H1 (cell line): ENCODE data around the gene TFCP2. TPM values are rescaled to one million over a fixed set of nuclear protein-coding genes. Genes with fewer than 3 reads are reported as not detected.

Experiments
- ASH2L ChIP-seq: fragments of 200-600, 300-600 bp; sonication (generic); IDR thresholded peaks from one replicate; pipeline ENCODE4 v1.7.1; 2017; ENCODE audit warnings: low read length
- GTF2F1 ChIP-seq: IDR thresholded peaks from 2 replicates; pipeline ENCODE4 v1.6.1; 2012; ENCODE audit warnings: low read depth, low read length, improper control_type of control experiment, borderline replicate concordance
- MAX ChIP-seq: IDR thresholded peaks from 2 replicates; pipeline ENCODE4 v1.6.1; 2012; ENCODE audit warnings: inconsistent platforms
- POLR2A ChIP-seq, 2 experiments: IDR thresholded peaks; 1 replicate in 1 of 2; 2 replicates in 1 of 2; pipeline ENCODE4 v1.6.1; 2011; ENCODE audit warnings: low read depth in 2 of 2, low read length in 2 of 2, mild to moderate bottlenecking in 2 of 2; ENCODE audit errors: control extremely low read depth in 1 of 2
- polyA plus RNA-seq, 7 experiments: library from polyadenylated mRNA; depleted of rRNA in 3 of 7; stranded (reverse) in 5 of 7; unstranded in 2 of 7; fragments of >200 nt in 5 of 7; fragments of 200-250 nt in 2 of 7; gene quantifications; 1 replicate in 5 of 7; 2 replicates in 1 of 7; 4 replicates in 1 of 7; pipeline versions ENCODE4 v1.2.1 to v1.2.3, GENCODE V29; 2011 to 2013; ENCODE audit warnings: missing spikeins in 2 of 7, mixed read lengths in 2 of 7
- total RNA-seq: library from RNA; stranded (reverse); fragmentation: NEBNext Ultra II Directional; extraction: Animal tissue kit (Norgen Biotek cat#: 25700); gene quantifications from 2 replicates; pipeline ENCODE4 v1.2.1, GENCODE V29; 2021
- TF ChIP-seq, protein P1 (sequence below): IDR thresholded peaks from 2 replicates; pipeline ENCODE4 v1.6.1; 2011; ENCODE audit warnings: low read depth, mild to moderate bottlenecking, low read length; ENCODE audit not compliant: insufficient read depth

TFCP2 gene
- total and polyA plus RNA-seq, 2 of the 8 experiments (the other 6 are each of a cell fraction or from before 2014, with no cell fraction given), result 19.8 to 49.2 TPM

DNA sequence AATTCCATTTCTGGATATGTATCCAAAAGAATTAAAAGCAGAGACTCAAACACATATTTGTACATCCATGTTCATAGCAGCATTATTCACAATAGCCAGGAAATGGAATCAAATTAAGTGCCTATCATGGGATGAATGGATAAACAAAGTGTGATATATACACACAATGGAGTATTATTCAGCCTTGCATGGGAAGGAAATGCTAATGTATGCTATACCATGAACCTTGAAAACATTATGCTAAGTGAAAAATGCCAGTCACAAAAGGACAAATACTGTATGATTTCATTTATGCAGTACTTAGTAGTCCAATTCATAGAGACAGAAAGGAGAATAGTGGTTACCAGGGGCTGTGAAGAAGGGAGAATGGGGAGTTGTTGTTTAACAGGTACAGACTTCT lies 57.4 kb downstream of the TFCP2 start (continued):
- TF ChIP-seq, protein P1, sequence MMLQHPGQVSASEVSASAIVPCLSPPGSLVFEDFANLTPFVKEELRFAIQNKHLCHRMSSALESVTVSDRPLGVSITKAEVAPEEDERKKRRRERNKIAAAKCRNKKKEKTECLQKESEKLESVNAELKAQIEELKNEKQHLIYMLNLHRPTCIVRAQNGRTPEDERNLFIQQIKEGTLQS, result no peak
- TF ChIP-seq MAX, result no peak
- no peak for TF ChIP-seq ASH2L
- no peak for TF ChIP-seq GTF2F1
- TF ChIP-seq POLR2A (IDR thresholded peaks at IDR 0.05; ENCODE audit: control extremely low read depth in 1 of 2, low read depth in 2 of 2, low read length in 2 of 2), result no peak
